HG03139 (cell line): Measurements from ENCODE around the gene WWOX.

ENCODE experiments used
- ATAC-seq: cut with Tn5 transposase; IDR thresholded peaks from one replicate; pipeline ENCODE4 v1.9.1; 2021; ENCODE audit not compliant: unreplicated experiment

The WWOX gene

DNA sequence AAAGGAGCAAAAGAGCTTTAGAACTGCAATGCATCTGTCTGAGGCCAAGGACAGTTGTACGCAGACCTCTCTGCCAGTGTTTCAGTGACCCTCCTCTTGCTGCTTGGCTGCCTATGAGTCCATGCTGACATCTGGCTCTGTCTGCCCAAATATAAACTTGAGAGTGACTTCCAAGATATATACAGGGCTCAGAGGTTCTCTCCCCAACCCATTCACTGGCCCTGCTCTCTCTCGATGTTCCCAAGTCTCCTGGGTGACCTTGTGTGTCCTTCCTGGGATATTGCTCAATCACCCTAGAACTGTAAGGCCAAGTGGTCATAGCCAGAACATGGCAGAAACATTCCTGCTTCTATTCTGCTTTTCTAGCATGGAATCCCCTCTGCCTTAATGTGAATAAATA, 716.3 kb downstream of the WWOX start:
- no peak for ATAC-seq

DNA sequence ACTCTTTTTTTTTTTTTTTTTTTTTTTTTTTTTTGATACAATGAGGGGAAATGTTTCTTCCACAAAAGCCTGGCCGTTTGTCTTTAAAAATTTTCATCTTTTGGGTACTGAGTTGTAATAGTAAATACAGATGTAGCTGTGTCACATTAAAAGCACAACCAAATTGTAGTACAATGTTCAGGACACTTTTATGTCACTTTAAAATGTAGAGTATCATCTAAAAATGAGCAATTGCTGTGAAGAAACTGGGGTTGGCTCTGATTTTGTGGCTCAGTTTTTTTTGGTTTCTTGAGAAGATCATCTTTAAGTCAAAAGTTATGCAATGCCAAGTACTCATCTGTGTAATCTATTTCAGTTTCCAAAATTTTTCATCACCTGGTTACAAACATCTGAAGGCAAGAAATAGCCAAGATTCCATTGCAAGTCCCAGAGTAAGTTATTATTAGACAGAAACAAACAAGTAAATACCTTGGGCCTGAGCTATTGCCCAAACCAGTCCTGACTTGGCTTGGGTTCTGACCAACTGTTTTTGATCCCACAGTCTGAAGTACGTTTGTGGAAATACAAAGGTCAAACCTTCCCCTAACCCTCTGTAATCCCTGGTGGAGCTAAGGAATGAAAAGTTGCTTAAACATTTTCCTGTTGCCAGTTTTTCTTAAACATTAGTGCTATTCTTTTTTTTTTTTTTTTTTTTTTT, 717.2 kb downstream of the WWOX start:
- ATAC-seq: no peak

DNA sequence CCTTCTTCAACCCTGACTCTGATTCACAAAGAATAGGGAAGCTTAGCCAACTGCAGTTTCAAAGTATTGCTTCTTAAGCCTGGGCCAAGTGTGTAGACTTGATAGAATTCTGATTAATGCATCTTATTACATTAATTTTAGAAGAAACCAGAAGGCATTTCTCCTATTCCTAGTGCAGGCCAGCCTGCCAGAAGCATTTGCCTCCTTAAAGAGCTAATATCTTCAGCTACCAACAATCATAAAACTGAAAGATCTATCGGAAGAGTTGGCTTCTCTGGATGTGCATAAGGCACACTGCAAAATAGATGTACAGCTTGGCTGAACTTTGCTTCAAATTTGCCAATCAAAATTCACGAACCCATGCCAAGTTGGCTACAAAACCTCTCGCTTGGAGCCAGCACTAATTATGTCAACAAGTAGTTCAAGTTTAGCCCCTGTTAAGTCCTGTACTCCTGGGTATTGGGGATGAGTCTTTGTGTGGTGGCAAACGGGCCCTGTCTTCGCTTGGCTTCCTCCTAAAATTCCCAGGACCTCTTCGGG, 717.8 kb downstream of the WWOX start:
- ATAC-seq: no peak

DNA sequence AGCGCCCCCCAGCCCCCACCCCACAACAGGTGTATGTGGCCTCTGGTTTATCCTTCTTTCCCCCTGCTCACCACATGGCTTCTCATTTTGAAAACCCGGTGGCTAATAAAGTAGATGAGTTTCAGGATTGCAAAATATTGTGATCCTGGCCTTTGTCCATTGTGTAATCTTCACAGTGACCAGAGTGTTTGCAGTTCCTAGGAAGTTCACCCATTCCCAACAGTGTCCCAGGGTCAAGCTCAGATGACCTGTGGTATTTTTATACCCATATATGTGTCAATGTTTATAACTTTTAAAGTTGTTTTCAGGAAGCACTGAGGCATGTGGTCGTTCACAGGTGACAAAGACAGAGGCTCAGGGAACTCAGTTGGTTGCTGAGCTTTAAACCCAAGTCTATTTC, 721.9 kb downstream of the WWOX start:
- ATAC-seq: no peak

DNA sequence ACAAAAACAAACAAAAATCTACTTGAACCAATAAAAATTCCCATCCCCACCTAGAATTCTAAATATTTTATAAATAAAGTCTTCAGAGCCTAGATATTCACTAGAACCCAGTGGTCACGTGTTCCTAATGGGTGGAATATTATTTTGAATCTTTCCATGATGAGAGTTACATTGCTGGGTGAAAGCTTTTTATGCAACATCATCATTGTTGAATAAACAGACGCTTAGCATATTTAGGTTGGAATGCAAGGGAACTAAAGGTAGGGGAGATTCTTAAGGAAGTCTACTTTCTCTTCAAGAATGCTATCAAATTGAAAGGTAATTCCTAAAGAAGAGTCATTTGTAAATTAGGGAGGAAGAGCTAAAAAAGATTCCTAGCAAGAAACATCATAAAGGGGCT, 723.1 kb downstream of the WWOX start:
- no peak for ATAC-seq

DNA sequence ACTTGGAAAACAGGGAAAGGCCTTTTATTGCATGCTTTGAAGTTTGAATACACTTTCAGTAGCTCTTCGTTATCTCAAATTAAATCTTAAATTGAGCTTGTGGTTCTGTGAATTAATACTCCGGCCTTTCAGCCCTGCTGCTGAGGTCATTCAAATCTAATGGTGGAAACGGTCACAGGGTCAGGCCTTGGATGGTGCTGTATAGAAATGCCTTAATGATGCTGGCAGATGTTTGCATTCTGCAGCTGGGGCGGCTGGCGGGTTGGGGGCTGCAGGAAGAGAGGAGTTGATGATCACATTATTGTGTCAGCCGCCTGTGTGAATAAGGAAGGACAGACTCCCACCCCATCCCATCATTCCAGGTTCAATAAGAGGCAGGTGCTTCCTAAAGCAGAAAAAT, 723.6 kb downstream of the WWOX start:
- ATAC-seq: no peak

DNA sequence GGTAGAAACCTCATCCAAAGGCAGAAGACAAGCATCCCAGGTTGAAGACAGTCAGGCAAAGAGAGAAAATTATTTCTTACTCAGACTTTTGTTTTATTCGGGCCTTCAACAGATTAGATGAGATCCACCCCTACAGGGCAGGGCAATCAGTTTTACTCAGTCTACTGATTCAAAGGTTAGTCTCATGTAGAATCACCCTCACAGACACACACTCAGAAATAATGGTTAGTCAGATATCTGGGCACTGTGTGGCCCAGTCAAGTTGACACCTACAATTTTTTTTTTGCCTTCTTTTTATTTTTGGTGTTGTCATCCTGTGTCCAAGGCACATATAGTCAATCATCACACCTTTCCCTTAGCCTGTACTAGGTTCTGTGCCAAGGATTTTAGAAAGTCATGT, 729.8 kb downstream of the WWOX start:
- no peak for ATAC-seq

DNA sequence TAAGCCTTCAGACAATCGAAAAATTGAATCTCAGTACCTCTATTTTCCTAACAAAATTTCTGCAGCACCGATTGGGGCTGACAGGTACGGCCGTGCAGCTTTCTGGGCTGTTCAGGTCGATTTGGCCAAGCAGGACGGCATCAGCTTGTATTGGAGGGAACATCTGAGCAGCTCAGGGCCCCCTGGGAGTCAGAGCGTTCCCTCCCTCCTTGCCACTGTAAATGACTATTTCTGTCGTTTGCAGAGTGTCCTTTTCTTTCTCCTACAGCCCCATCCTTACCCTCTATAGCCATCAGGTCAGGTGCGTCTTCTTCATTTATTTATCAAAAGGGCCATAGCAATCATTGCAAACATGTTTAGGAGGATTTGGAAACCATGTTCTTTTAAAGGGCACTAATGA, 731.1 kb downstream of the WWOX start:
- no peak for ATAC-seq

DNA sequence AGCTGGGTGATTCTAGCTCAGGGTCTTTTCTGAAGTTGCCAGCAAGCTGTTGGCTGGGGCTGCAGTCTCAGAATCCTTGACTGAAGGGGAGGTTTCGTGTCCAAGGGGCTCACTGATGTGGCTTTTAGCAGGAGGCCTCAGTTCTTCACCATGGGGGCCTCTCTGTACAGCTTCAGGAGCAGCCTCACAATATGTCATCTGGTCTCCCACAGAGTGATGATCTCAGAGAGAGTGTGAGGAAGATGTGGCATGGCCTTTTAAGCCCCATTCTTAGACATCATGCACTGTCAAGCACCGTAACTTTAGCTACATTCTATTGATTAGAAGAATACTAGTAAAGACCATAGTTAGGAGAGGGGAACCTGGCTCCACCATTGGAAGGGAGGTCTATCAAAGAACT, 732.6 kb downstream of the WWOX start:
- ATAC-seq: no peak

DNA sequence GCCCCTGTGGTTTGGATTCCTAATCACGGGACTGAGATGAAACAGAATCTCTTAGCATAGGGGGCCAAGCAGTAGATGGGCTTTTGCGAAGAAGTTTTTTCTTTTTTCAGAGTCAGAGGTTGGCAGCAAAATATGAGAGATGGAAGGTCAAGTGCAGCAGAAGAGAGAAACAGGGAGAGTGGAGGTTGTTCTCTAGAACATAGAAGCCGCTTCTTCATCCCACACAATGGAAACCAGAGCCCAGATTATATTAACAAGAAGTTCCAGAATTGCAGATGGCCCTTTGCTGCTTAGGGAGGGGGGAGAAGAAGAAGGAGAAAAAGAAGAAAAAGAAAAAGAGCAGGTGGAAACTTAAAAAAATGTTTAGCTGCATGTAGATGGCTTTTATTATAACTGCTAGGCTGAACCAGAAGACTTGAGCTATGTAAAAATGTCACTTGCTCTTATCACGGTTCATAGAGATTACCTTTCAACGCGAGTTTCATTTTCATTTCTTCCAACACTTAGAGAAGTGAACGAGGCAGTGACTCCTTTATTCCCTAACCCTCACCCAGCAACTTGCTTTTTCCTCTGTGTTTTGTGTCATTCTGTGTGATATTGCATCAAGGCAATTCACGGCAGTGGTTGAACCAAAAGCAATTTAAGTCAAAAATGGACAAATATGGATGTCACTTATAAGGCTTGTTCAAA, 737.5 kb downstream of the WWOX start:
- ATAC-seq: no peak

DNA sequence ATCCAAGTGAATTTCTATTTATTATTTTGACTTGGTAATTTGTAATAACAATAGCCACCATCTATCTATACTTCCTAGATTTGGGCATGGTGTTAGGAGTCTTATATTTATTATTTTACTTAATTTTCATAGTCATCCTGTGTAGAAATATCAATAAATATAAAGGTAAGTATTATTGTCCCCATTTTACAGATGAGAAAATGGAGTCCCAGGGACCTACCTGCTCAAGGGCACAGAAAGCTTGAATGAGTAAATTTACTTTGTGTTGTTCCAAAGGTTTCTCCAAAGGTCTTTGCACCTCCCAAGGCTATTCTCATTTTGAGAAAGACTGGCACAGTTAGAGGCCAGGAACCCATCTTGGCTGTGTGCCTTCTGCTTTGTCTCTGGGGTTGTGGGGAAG, 738.3 kb downstream of the WWOX start:
- no peak for ATAC-seq

DNA sequence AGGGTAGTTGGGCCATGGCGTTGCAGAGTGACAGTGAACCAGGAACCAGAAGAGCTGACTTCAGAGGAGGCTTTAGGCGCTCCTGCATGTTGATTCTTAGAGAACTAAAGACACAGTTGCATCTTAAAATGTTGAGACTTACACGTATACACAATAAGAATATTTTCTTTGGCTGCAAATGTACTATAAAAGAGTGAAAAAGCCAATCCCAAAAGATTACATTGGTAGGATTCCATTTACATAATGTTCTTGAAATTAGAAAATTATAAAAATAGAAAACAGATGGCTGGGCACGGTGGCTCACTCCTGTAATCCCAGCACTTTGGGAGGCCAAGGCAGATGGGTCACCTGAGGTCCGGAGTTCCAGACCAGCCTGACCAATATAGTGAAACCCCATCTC, 738.8 kb downstream of the WWOX start:
- ATAC-seq: no peak

DNA sequence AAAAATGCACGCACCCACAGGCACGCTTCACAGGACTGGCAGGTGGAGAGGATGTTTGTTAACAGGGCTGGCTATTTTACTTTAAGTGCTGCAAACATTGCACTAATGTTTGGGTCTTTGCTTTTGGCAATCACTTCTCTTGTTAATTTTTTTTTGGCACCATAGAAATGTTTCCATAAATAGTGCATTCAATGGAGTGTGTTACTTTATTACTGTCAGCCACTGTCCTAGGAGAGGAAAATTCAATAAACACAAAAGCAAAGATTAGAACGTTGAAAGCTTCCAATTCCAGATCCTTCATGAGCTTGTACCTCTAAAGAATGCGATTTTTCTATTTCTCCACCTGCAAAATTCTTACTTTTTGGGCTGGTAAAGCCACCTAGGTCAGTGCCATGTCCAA, 743.5 kb downstream of the WWOX start:
- no peak for ATAC-seq

DNA sequence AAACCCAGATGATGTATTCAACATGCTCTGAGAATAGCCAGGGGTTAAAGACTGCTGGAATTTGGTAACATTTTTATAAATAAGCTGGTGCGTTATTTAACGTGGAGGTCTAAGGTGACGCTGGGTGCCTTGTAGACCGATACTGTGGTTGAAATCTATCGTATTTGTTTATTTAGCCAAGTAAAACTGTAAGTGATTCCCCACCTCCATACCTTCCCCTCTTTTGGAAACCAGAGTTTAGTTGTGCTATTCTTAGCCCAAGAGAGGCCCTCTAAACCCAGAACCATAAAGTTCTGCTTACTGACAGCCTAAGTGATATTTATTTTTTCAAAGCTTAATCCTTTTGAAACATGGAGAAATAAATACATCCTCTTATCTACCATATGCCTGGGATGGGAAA, 744.5 kb downstream of the WWOX start:
- ATAC-seq: no peak

DNA sequence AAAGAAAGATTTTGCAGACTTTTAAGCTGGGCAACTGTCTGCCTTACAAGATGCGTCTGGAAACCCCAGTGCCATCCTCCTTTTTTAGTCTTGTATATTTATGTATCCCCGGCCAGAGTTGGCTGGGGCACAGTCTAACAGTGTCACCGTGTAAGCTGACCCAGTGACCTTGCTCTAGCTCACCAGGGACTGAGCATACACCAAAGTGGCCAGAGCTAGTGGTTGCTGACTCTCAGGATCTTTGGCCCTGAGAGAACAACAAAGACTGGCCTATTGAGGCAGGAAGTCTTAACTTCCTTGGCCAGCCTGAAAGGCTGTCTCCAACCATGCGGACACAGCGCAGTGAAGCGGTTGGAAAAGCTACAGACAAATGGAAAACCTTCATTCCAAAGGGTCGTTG, 745.2 kb downstream of the WWOX start:
- ATAC-seq: no peak

DNA sequence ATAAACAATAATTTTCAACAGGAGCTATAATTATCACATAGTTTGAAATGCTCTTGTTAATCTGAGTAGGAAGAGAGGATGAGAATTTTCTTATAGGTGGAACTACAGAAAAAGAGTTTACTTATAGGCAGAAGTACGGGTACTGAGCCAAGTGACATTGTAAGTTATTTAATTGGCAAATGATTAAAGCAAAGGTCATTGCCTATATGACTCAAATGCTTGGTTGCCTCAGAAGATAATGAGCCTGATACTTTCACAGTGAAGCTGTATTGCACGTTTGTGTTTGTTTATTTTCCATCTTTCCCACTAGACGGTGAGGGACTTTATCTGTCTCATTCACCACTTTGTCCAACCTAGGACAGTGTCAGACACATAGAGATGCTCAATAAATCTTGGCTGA, 751.8 kb downstream of the WWOX start:
- ATAC-seq: no peak

DNA sequence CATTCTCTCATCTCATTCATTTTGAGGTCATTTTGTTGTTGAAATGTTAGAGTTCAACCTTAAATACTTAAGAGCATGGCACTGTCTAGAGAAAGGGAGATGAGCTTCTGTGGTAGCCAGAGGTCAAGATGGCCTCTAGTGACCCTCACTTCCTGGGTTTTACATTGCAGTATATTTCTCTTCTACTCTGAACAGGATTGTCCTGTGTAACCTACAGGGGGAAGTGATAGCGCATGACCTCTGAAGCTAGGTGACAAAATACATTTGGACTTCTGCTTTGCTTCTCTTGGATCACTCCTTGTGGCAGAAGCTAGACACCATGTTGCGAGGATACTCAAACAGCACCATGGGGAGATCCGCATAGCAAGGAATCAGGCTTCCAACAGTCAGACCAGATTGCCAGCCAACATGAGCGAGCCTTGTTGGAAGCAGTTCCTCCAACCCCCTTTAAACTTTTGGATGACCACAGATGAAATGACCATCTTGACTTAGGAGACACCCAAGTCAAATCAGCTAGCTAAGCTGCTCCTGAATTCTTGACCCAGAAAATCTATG, 752.7 kb downstream of the WWOX start:
- ATAC-seq: no peak

DNA sequence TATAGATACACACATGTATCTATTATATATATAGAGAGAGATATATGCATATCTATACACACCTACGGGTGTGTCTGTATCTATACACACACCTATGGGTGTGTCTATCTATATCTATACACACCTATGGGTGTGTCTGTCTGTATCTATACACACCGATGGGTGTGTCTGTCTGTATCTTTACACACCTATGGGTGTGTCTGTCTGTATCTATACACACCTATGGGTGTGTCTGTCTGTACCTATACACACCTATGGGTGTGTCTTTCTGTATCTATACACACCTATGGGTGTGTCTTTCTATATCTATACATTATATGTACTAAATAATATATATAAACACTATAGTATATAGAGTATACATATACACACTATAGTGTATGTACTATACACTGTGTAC, 762.6 kb downstream of the WWOX start:
- no peak for ATAC-seq

DNA sequence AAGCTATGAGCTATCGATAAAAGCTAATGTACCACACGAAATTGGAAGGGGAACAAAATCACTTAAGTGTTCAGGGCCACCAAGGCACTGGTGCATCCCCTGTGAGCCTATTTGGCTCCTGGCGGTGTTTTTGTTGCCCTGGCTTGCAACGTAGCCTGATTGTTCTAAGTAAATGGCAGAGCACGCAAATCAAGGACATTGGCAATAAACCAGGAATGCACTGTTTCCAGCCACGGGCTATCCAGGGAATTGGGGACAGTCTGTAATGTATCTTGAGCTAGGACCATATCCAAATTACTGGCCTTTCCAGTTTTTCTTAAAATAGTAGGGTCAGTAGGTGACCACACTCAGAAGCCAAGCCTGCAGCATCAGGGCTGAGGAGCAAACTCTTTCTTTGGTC, 767.1 kb downstream of the WWOX start:
- ATAC-seq: no peak

DNA sequence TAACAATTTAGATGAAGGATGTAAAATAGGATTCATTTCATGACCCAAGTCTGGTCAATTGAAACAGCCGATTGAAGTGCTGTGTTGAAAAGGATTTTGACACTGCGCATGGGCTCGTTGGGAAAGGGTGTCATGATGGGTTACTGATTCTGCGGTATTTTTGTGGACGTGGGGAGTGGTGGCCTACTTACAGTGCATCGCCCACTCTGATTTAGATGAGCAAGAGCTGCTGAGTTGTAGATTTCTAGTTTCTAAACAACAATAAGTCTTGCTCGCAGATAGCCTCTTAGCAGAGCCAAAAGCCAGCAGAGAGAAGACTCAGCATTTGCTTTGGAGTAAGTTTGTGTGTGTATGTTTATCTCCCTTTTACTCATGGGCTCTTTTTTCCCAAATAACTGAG, 770.0 kb downstream of the WWOX start:
- ATAC-seq: no peak

DNA sequence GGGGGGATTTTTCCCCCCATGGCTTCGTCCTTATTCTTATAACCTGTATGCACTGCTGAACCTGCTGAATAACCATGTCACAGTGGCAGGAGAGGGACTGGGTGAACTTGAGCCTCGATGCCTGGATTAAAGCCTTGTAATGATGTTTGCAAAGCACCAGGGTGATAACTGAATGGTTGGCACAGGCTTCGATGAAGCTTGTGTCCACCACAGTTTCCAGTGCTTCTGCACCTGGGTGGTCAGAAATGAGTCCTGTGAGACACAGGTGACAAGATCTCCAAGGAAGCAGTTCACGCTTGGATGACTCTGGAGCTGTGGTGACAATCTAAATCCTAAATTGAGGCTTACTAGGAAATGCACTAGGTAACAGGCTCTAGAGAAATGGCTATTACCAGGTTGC, 771.8 kb downstream of the WWOX start:
- ATAC-seq: no peak

DNA sequence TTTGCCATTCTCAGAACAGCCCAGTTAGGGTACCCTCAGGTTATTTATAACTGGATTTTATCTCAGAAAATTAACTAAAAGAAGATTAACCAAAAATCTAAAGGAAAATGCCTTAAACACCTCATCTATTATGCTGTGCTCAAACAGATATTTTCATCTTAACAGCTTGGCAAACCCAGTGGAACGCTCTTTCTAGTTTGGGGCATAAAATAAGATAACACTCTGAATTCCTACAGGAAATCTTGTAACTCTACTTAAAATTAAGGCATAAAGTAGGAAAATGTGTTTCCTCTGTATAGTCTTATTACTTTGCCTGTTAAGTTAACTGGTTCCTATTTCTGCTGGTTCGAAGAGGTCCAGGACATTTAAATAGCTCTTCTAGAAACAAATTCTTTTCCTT, 777.2 kb downstream of the WWOX start:
- ATAC-seq: no peak
